Liver (tissue), 3 donors: Measurements from ENCODE around the gene LCP2.

ENCODE experiments used
- ATF3 ChIP-seq: IDR thresholded peaks from 2 replicates; pipeline ENCODE4 v1.6.1; 2016; ENCODE audit warnings: antibody characterized with exemption
- CTCF ChIP-seq: fragments of 150-350 bp; IDR thresholded peaks from 2 replicates; pipeline ENCODE4 v1.5.1; 2017; ENCODE audit warnings: improper control_type of control experiment, low read depth, low read length; ENCODE audit not compliant: missing input control
- EGR1 ChIP-seq, 2 donors: IDR thresholded peaks; 2 replicates each; pipeline ENCODE4 v1.6.1; 2016 to 2018; ENCODE audit warnings: antibody characterized with exemption in 2 of 2, low read depth in 2 of 2
- FOXA1 ChIP-seq: IDR thresholded peaks from 2 replicates; pipeline ENCODE4 v1.6.1; 2016; ENCODE audit warnings: antibody characterized with exemption
- FOXA2 ChIP-seq: IDR thresholded peaks from 2 replicates; pipeline ENCODE4 v1.6.1; 2016; ENCODE audit warnings: antibody characterized with exemption
- GABPA ChIP-seq, 2 donors: IDR thresholded peaks in 1 of 2; conservative IDR thresholded peaks in 1 of 2; 2 replicates each; pipeline ENCODE4 v1.6.1; 2016; ENCODE audit warnings: antibody characterized with exemption in 2 of 2, mild to moderate bottlenecking in 1 of 2, moderate library complexity in 1 of 2
- JUND ChIP-seq, 2 donors: IDR thresholded peaks; 2 replicates each; pipeline ENCODE4 v1.6.1; 2016; ENCODE audit warnings: antibody characterized with exemption in 2 of 2
- MAX ChIP-seq: IDR thresholded peaks from 2 replicates; pipeline ENCODE4 v1.6.1; 2016; ENCODE audit warnings: antibody characterized with exemption
- RAD21 ChIP-seq, 2 donors: IDR thresholded peaks; 2 replicates each; pipeline ENCODE4 v1.6.1; 2016; ENCODE audit warnings: antibody characterized with exemption in 2 of 2, mild to moderate bottlenecking in 2 of 2
- REST ChIP-seq: IDR thresholded peaks from 2 replicates; pipeline ENCODE4 v1.6.1; 2016; ENCODE audit warnings: antibody characterized with exemption, mild to moderate bottlenecking
- SP1 ChIP-seq: IDR thresholded peaks from 2 replicates; pipeline ENCODE4 v1.6.1; 2018; ENCODE audit warnings: antibody characterized with exemption, mild to moderate bottlenecking
- YY1 ChIP-seq: IDR thresholded peaks from 2 replicates; pipeline ENCODE4 v1.6.1; 2016; ENCODE audit warnings: antibody characterized with exemption, mild to moderate bottlenecking
- ZBTB33 ChIP-seq: IDR thresholded peaks from 2 replicates; pipeline ENCODE4 v1.6.1; 2016; ENCODE audit warnings: antibody characterized with exemption
- donor health status: healthy.
- donor health status: healthy.

GRCh38 chr5:170336065-170336464, 38.5 kb upstream of the LCP2 start:
- TF ChIP-seq JUND (IDR thresholded peaks at IDR 0.05) = no peak
- TF ChIP-seq ATF3 = no peak
- TF ChIP-seq CTCF = no peak
- no peak for TF ChIP-seq RAD21 (IDR thresholded peaks at IDR 0.05)
- no peak for TF ChIP-seq ZBTB33
- TF ChIP-seq REST = no peak
- TF ChIP-seq YY1 = no peak
- no peak for TF ChIP-seq FOXA1
- TF ChIP-seq SP1 = no peak
- TF ChIP-seq EGR1 (IDR thresholded peaks at IDR 0.05; ENCODE audit: low read depth in 2 of 2) = no peak
- no peak for TF ChIP-seq MAX
- TF ChIP-seq GABPA (IDR thresholded peaks at IDR 0.05 in 1 of 2, conservative IDR thresholded peaks at IDR 0.05 in 1 of 2) = no peak
- TF ChIP-seq FOXA2 = no peak
